ENCODE data around the gene MYRFL.

The MYRFL gene

DNA sequence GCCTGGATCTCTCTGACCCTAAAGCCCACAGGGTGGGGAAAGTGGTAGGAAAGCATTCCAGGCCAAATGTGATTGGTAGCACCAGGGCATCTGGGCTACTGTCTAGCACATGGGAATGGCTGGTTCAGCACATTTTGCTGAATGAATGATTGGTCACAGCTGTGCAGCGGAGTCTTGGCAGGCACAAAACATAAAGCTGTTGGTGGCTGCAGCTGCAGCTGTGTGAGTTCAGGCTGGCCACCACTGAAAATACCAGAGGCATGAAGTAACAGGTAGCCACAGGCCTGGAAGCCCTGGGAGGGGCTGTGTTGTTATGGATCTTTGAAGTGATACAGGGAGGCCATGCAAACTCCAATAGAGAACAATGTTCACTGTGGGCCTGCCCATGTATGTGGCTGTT, 72.7 kb downstream of the MYRFL start:
- no peak for DNase-seq (ENCODE audit: low read depth in 2 of 2)

- no peak for DNase-seq (ENCODE audit: low read depth in 2 of 2)
Observed at GRCh38 chr12:69898236-69898635, 73.2 kb downstream of the MYRFL start.

DNA sequence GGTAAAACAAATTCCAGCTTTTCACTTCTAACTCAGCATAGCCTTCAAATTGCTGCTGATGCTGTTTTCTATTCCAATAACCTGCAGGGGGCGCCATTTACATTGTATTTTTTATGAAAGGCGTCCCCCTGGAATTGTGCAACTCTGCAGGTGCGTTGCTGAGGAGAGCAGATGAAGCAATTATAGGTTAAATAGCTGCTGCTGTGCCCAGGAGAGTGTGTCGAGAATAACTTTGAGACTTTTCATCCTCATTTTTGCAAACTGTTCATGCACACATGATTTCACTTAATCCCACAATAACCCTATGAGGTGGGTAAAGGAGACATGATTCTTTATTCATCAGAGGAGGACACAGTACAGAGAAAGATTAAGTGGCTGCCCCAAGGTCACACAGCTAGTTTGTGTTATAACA, 75.7 kb downstream of the MYRFL start:
- peak; percentile 26 to 45 for DNase-seq (ENCODE audit: low read depth in 2 of 2)

GRCh38 chr12:69901221-69901905, 76.3 kb downstream of the MYRFL start:
- no peak for DNase-seq (ENCODE audit: low read depth in 2 of 2)

DNA sequence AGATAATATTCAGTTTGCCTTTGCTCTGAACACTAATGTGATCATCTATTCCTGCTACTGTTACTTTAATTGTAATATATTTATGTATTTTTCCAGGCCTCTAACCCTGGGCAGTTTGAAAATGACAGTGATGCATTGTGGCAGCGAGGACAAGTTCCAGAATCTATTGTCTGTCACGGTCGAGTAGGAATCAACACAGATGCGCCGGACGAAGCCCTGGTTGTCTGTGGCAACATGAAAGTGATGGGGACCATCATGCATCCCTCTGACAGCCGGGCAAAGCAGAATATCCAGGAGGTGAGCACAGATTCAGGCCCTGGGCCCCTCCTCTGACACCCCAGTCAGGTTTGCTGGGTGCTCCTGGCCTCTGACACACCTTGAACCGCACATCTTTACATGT, 78.5 kb downstream of the MYRFL start:
- DNase-seq (ENCODE audit: low read depth in 2 of 2) = no peak

DNA sequence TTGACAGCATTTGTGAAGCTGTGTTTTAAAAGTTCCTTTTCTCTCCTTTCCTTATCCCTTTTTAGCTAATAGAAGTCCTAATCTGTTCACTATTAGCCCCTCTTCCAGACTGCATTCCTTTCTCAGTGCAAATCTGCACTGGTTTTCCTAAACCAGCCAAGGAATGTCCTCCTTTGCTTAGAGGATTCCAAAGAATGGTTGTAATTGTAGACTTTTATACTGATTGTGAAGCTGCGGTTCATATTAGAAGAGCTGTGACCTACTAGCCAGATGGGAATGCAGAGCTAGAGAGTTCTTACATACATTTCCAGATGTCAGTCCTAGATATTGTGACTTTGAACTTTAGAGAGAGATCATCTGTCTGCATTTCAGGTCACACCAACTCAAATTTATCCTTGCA, 79.8 kb downstream of the MYRFL start:
- DNase-seq (ENCODE audit: low read depth in 2 of 2) = no peak

GRCh38 chr12:69905801-69906200, 80.8 kb downstream of the MYRFL start:
- DNase-seq (ENCODE audit: low read depth in 2 of 2) = no peak

GRCh38 chr12:69906411-69907216, 81.6 kb downstream of the MYRFL start:
- no peak for DNase-seq (ENCODE audit: low read depth in 2 of 2)

DNA sequence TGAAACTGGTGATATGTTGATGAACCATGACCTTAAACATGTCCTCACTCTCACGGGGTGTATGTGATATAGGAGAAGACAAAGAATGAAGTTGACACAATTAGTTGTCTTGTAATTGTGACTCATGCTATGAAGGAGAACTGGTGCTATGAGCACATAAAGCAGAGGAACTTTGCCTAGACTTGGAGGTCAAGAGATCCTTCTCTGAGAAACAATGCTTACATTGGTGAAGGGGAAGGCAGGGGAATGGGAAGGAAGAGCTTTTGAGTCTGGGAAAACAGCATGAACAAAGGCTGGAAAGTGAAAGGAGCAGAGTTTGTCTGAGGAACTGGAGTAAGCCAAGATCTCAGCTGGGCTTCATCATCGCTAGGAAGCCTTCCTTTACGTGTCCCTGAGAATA, 83.2 kb downstream of the MYRFL start:
- no peak for DNase-seq (ENCODE audit: low read depth in 2 of 2)

DNA sequence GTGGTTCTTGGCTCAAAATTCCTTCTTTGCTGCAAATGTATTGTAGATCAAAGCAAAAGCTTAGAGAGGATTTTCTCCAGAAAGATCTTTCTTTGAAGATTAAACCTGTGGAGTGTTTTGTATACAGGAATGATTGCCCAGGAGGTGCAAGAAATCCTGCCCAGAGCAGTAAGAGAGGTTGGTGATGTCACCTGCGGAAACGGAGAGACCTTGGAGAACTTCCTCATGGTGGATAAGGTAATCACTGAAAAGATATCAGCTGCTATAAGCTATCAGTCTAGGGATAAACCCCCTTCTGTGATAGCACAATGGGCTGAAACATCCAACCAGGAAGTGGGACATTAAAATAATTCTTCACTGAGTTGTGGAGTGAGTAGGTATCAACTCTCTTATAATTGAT, 85.7 kb downstream of the MYRFL start:
- no peak for DNase-seq (ENCODE audit: low read depth in 2 of 2)

GRCh38 chr12:69913526-69913925, 88.5 kb downstream of the MYRFL start:
- no peak for DNase-seq (ENCODE audit: low read depth in 2 of 2)

GRCh38 chr12:69915964-69916363, 90.9 kb downstream of the MYRFL start:
- DNase-seq (ENCODE audit: low read depth in 2 of 2) = no peak

GRCh38 chr12:69916544-69917235, 91.7 kb downstream of the MYRFL start:
- DNase-seq (ENCODE audit: low read depth in 2 of 2) = no peak

GRCh38 chr12:69918287-69918686, 93.3 kb downstream of the MYRFL start:
- DNase-seq (ENCODE audit: low read depth in 2 of 2) = no peak

DNA sequence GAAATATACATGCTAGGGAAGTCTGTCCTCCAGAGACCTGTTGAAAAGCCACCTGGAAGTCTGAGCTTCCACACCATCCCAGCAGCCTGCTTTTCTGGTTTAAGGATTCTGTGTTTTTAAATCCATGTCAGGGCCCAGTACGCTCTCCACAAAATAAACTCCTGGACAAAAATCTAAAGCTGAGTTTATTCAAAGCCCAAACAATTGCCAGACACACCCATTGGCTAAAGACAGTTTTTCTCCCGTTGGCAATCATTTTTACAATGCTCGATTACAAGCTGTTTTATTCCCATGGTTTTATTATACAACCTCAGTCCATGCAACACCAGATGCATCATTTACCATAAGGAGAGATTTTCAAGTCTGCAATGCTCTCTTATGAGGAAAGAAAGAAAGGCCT, 94.5 kb downstream of the MYRFL start:
- DNase-seq (ENCODE audit: low read depth in 2 of 2) = no peak

DNA sequence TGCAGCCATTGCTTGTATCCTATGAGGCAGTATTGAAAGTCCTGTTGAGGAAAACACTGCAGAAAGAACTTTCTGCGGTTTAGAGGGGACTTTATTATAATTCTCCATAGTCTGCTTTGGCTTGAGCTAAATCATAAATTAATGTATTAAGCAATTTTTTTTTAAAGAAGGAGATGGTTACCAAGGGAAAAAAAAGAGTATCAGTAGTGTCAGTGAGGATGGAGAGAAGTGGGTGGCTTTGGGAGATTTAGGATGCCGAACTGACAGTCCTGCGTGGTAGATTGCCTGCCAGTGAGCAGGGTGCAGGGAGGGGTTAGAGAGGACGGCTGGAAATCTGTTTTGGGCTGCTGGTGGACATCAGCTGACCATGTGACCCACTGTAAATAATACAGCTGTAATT, 96.8 kb downstream of the MYRFL start:
- no peak for DNase-seq (ENCODE audit: low read depth in 2 of 2)

DNA sequence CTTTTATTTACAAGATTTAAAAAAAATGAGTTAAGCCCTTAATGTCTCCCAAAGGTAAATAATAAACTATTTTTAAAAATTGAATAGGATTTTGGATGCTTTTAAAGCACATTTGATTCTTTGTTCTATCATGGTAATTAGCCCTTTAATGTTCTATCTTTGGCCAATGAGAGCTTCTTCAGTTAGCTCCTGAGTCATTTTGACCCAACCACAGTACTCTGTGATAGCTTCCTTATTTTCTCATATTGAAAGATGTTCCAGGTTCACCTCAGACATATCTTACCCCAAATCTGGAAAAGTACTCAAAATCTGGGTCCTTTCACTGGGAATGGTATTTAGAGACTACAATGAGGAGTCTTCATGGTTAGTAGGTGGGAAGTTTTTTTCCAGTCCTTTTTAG, 98.0 kb downstream of the MYRFL start:
- no peak for DNase-seq (ENCODE audit: low read depth in 2 of 2)

DNA sequence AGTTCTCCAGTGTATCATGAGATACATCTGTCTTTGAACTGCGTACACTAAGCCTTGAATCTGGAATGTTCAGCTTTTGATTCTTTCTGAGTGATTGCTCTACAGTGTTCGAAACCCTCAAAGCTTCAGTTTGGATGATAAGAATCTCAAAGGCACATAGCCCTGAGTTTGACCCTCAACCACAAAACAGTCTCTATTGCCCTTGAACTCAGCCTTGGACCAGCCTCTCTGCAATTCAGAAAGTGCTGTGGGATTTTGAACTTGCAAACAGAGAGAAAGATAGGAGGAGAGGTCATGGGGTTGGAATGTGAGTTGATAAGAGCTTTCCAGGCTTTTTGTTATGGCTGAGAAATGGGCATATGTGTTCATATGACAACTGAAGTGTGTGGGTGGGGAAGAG, 100.3 kb downstream of the MYRFL start:
- no peak for DNase-seq (ENCODE audit: low read depth in 2 of 2)

DNA sequence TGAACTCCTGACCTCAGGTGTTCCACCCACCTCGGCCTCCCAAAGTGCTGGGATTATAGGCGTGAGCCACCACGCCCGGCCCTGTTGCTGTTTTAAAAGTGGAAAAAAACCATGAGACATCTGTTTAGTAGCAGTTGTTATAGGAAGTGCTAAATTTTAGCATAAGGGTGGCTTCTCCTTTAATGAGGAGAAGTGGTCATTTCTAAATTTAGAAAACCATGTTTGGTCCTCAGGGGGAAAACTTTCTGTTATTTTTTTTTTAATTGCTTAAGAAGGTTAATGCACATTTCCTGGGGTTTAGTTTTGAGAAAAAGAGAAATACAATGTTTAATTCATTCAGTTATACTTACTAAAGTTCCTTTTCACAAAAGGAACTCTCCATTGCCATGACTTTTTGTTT, 102.1 kb downstream of the MYRFL start:
- no peak for DNase-seq (ENCODE audit: low read depth in 2 of 2)

- DNase-seq (ENCODE audit: low read depth in 2 of 2) = no peak
Observed at GRCh38 chr12:69929125-69929524, 104.1 kb downstream of the MYRFL start.

DNA sequence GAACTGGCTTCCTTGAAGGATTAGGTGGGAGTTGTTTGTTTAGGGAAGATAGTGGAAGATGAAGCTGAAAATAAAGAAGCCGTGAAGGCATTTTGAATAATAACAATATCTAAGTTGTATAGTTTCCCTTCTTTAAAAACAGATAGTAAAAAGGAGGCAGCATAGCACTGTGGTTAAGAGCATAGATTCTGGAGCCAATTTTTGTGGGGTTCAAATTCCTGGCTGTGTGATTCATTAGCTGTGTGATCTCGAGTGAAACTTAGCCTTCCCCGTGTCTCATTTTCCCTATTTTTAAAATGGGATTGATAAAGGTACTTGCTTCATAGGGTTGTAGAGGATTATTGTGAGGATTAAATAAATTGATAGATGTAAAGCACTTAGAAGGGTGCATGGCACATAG, 104.5 kb downstream of the MYRFL start:
- DNase-seq (ENCODE audit: low read depth in 2 of 2) = no peak

GRCh38 chr12:69931569-69931968, 106.5 kb downstream of the MYRFL start:
- DNase-seq (ENCODE audit: low read depth in 2 of 2) = no peak

- no peak for DNase-seq (ENCODE audit: low read depth in 2 of 2)
Observed at GRCh38 chr12:69932154-69932553, 107.1 kb downstream of the MYRFL start.
